HepG2 (cell line): ENCODE measurements around the gene ENTPD6. TPM values are rescaled to one million over a fixed set of nuclear protein-coding genes. Genes with fewer than 3 reads are reported as not detected.

Source experiments
- ATF7-NPFF ChIP-seq: sonication (generic); formaldehyde crosslinking; IDR thresholded peaks from 2 replicates; pipeline ENCODE4 v1.8.1; 2023; ENCODE audit warnings: mild to moderate bottlenecking, low read depth, missing genetic modification reagents, moderate library complexity
- DNMT3B ChIP-seq: conservative IDR thresholded peaks from 2 replicates; pipeline ENCODE4 v1.6.1; 2016; ENCODE audit warnings: missing biosample characterization, control low read depth
- FOXA1 ChIP-seq, 2 experiments: fragments of 450-650 bp in 1 of 2; sonication (generic) in 1 of 2; formaldehyde crosslinking in 1 of 2; IDR thresholded peaks; 2 replicates each; pipeline versions ENCODE4 v1.4.0 to v1.6.1; 2016 to 2020; ENCODE audit warnings: missing genetic modification reagents in 1 of 2
- GPN1 ChIP-seq: sonication (generic); formaldehyde crosslinking; IDR thresholded peaks from 2 replicates; pipeline ENCODE4 v1.5.1; 2020; ENCODE audit warnings: missing genetic modification reagents, borderline replicate concordance
- HNF4A ChIP-seq: sonication (generic); formaldehyde crosslinking; IDR thresholded peaks from 2 replicates; pipeline ENCODE4 v1.4.0; 2020; ENCODE audit warnings: missing genetic modification reagents
- MATR3 ChIP-seq: sonication (generic); formaldehyde crosslinking; IDR thresholded peaks from 2 replicates; pipeline ENCODE4 v1.4.0; 2020; ENCODE audit warnings: missing genetic modification reagents
- MTA1 ChIP-seq: sonication (generic); formaldehyde crosslinking; IDR thresholded peaks from 2 replicates; pipeline ENCODE4 v1.4.0; 2020; ENCODE audit warnings: missing genetic modification reagents, mild to moderate bottlenecking, borderline replicate concordance
- SP140L ChIP-seq: sonication (generic); formaldehyde crosslinking; IDR thresholded peaks from 2 replicates; pipeline ENCODE4 v1.4.0; 2020; ENCODE audit warnings: missing genetic modification reagents, borderline replicate concordance
- ZNF136 ChIP-seq: sonication (generic); formaldehyde crosslinking; IDR thresholded peaks from 2 replicates; pipeline ENCODE4 v1.8.1; 2022; ENCODE audit warnings: low read depth, mild to moderate bottlenecking, moderate library complexity, missing genetic modification reagents
- ZNF468 ChIP-seq: sonication (generic); formaldehyde crosslinking; IDR thresholded peaks from 2 replicates; pipeline ENCODE4 v1.8.0; 2022; ENCODE audit warnings: mild to moderate bottlenecking, moderate library complexity, missing genetic modification reagents
- ZNF496 ChIP-seq: sonication (generic); formaldehyde crosslinking; IDR thresholded peaks from 2 replicates; pipeline ENCODE4 v1.8.1; 2023; ENCODE audit warnings: mild to moderate bottlenecking, moderate library complexity, missing genetic modification reagents; ENCODE audit not compliant: insufficient replicate concordance
- ZNF569 ChIP-seq: sonication (generic); formaldehyde crosslinking; IDR thresholded peaks from 2 replicates; pipeline ENCODE4 v1.5.0; 2020; ENCODE audit warnings: mild to moderate bottlenecking, missing genetic modification reagents, moderate library complexity, borderline replicate concordance
- ZNF570 ChIP-seq: sonication (generic); formaldehyde crosslinking; IDR thresholded peaks from 2 replicates; pipeline ENCODE4 v1.4.0; 2020; ENCODE audit warnings: mild to moderate bottlenecking, missing genetic modification reagents, borderline replicate concordance
- ZNF607 ChIP-seq: sonication (generic); formaldehyde crosslinking; IDR thresholded peaks from 2 replicates; pipeline ENCODE4 v1.5.1; 2020; ENCODE audit warnings: missing genetic modification reagents, mild to moderate bottlenecking, borderline replicate concordance
- polyA plus RNA-seq, 8 experiments: library from polyadenylated mRNA; depleted of rRNA in 3 of 8; stranded (reverse) in 7 of 8; unstranded in 1 of 8; fragments of >200 nt; fragmentation: Illumina TruSeq in 4 of 8; extraction: Trizol in 4 of 8; gene quantifications; 2 replicates each; pipeline versions ENCODE4 v1.2.1 to v1.2.3, GENCODE V29; 2011 to 2016; ENCODE audit warnings: low read depth in 4 of 8, missing spikeins in 1 of 8, mixed read lengths in 1 of 8; ENCODE audit not compliant: insufficient read depth in 1 of 8
- total RNA-seq, 5 experiments: library from RNA; depleted of rRNA; stranded (reverse); fragments of >200 nt; fragmentation: Illumina TruSeq; extraction: Trizol; gene quantifications; 2 replicates each; pipeline ENCODE4 v1.2.3, GENCODE V29; 2016; ENCODE audit warnings: low read depth in 1 of 5
- TF ChIP-seq, protein P1 (sequence below): sonication (generic); formaldehyde crosslinking; IDR thresholded peaks from 2 replicates; pipeline ENCODE4 v1.4.0; 2020; ENCODE audit warnings: missing genetic modification reagents
- TF ChIP-seq, protein P2 (sequence below): IDR thresholded peaks from 2 replicates; pipeline ENCODE4 v1.6.1; 2016; ENCODE audit warnings: low read depth, missing genetic modification reagents, missing compliant biosample characterization
- TF ChIP-seq, protein P3 (sequence below): sonication (generic); formaldehyde crosslinking; IDR thresholded peaks from 2 replicates; pipeline ENCODE4 v1.5.0; 2020; ENCODE audit warnings: missing genetic modification reagents
- TF ChIP-seq, protein P4 (sequence below): sonication (generic); formaldehyde crosslinking; IDR thresholded peaks from 2 replicates; pipeline ENCODE4 v1.4.0; 2020; ENCODE audit warnings: missing genetic modification reagents

The ENTPD6 gene
- total and polyA plus RNA-seq, 2 of the 13 experiments (the other 11 are each of a cell fraction or from before 2014, with no cell fraction given): 164 to 172 TPM

DNA sequence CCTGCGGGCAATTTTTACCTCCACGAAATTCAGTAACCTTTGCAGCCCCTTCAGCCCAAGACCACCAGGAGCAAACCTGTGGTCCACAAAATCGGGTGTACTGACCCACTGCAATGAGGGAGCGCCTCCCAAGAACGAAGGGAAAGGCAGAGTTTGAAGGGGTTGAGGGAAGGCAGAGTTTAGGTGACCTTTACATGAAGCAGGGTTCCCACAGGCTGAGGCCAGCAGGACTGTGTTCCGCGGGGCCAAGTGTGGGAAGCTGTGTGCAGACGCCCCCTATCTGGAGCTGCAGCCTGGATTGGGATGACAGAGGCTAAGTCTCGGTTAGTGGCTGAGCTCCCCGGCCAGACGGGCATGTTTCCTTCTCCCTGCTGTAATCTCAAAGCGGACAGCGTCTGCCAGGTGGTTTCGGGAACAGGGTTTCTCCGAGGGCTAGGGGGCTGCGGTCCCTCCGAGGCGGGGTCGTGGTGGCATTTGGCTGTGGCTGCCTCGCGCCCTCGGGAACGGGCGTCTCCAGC lies 51.5 kb downstream of the ENTPD6 start (continued):
- peak; percentile 80; the same call in 1 of the 2 replicates for TF ChIP-seq MTA1
- no peak for TF ChIP-seq ZNF468
- TF ChIP-seq DNMT3B: no peak
- TF ChIP-seq, protein P1, sequence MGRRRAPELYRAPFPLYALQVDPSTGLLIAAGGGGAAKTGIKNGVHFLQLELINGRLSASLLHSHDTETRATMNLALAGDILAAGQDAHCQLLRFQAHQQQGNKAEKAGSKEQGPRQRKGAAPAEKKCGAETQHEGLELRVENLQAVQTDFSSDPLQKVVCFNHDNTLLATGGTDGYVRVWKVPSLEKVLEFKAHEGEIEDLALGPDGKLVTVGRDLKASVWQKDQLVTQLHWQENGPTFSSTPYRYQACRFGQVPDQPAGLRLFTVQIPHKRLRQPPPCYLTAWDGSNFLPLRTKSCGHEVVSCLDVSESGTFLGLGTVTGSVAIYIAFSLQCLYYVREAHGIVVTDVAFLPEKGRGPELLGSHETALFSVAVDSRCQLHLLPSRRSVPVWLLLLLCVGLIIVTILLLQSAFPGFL (CRISPR knock-in tag): 0 out of 2 replicates have a peak, but pooled peaks have one; percentile 76
- TF ChIP-seq ZNF496: no peak
- 0 out of 2 replicates have a peak, but pooled peaks have one; percentile 9 for TF ChIP-seq ZNF136 (CRISPR knock-in tag)
- TF ChIP-seq ZNF569 (CRISPR knock-in tag): no peak
- TF ChIP-seq MATR3 (CRISPR knock-in tag): no peak
- peak; percentile 86 for TF ChIP-seq ZNF607 (CRISPR knock-in tag)
- TF ChIP-seq FOXA1 (IDR thresholded peaks at IDR 0.05): no peak
- TF ChIP-seq FOXA1 (CRISPR knock-in tag; IDR thresholded peaks at IDR 0.05): no peak; the same call in none of the 2 replicates
- TF ChIP-seq, protein P2, sequence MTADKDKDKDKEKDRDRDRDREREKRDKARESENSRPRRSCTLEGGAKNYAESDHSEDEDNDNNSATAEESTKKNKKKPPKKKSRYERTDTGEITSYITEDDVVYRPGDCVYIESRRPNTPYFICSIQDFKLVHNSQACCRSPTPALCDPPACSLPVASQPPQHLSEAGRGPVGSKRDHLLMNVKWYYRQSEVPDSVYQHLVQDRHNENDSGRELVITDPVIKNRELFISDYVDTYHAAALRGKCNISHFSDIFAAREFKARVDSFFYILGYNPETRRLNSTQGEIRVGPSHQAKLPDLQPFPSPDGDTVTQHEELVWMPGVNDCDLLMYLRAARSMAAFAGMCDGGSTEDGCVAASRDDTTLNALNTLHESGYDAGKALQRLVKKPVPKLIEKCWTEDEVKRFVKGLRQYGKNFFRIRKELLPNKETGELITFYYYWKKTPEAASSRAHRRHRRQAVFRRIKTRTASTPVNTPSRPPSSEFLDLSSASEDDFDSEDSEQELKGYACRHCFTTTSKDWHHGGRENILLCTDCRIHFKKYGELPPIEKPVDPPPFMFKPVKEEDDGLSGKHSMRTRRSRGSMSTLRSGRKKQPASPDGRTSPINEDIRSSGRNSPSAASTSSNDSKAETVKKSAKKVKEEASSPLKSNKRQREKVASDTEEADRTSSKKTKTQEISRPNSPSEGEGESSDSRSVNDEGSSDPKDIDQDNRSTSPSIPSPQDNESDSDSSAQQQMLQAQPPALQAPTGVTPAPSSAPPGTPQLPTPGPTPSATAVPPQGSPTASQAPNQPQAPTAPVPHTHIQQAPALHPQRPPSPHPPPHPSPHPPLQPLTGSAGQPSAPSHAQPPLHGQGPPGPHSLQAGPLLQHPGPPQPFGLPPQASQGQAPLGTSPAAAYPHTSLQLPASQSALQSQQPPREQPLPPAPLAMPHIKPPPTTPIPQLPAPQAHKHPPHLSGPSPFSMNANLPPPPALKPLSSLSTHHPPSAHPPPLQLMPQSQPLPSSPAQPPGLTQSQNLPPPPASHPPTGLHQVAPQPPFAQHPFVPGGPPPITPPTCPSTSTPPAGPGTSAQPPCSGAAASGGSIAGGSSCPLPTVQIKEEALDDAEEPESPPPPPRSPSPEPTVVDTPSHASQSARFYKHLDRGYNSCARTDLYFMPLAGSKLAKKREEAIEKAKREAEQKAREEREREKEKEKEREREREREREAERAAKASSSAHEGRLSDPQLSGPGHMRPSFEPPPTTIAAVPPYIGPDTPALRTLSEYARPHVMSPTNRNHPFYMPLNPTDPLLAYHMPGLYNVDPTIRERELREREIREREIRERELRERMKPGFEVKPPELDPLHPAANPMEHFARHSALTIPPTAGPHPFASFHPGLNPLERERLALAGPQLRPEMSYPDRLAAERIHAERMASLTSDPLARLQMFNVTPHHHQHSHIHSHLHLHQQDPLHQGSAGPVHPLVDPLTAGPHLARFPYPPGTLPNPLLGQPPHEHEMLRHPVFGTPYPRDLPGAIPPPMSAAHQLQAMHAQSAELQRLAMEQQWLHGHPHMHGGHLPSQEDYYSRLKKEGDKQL (CRISPR knock-in tag): no peak
- TF ChIP-seq HNF4A (CRISPR knock-in tag): no peak; the same call in 1 of the 2 replicates
- no peak for TF ChIP-seq ATF7-NPFF (CRISPR knock-in tag)
- no peak for TF ChIP-seq ZNF570 (CRISPR knock-in tag)
- no peak for TF ChIP-seq GPN1
- TF ChIP-seq, protein P3, sequence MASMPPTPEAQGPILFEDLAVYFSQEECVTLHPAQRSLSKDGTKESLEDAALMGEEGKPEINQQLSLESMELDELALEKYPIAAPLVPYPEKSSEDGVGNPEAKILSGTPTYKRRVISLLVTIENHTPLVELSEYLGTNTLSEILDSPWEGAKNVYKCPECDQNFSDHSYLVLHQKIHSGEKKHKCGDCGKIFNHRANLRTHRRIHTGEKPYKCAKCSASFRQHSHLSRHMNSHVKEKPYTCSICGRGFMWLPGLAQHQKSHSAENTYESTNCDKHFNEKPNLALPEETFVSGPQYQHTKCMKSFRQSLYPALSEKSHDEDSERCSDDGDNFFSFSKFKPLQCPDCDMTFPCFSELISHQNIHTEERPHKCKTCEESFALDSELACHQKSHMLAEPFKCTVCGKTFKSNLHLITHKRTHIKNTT: no peak
- TF ChIP-seq, protein P4, sequence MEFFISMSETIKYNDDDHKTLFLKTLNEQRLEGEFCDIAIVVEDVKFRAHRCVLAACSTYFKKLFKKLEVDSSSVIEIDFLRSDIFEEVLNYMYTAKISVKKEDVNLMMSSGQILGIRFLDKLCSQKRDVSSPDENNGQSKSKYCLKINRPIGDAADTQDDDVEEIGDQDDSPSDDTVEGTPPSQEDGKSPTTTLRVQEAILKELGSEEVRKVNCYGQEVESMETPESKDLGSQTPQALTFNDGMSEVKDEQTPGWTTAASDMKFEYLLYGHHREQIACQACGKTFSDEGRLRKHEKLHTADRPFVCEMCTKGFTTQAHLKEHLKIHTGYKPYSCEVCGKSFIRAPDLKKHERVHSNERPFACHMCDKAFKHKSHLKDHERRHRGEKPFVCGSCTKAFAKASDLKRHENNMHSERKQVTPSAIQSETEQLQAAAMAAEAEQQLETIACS: no peak; the same call in 1 of the 2 replicates
- no peak for TF ChIP-seq SP140L
